HepG2 (cell line): Measurements from ENCODE around the gene NUDT1. TPM values are rescaled to one million over a fixed set of nuclear protein-coding genes. Genes with fewer than 3 reads are reported as not detected.

Source experiments
- ATAC-seq: fragments of 200-7000 bp; cut with Tn5 transposase; 3 replicates; pipeline ENCODE4 v1.9.1; 2020; ENCODE audit warnings: mild to moderate bottlenecking, moderate library complexity
- BruUV-seq: library from RNA; stranded (reverse); fragments of 400-500 nt; replicated peaks from 2 replicates; lab custom pipeline; 2021; lab: Mats Ljungman, UMichigan
- CTCF ChIA-PET: fragments of 300-600 bp; formaldehyde crosslinking; extraction: SDS; loops from one replicate; lab custom pipeline; 2021; ENCODE audit warnings: low total read pairs, inconsistent platforms, low intra/inter-chr PET ratio; lab: Yijun Ruan, JAX
- POLR2A ChIA-PET: fragments of 350-600 bp; sonication (Branson Sonifier 250); formaldehyde crosslinking; loops from one replicate; lab custom pipeline; 2020; ENCODE audit warnings: antibody characterized with exemption, inconsistent platforms; lab: Yijun Ruan, JAX
- DNase-seq: peaks from one replicate; pipeline ENCODE4 v3.0.0-alpha.2; 2015; ENCODE audit warnings: low spot score
- FAIRE-seq: peaks from 3 replicates; lab custom pipeline; 2011; peaks lifted over from hg19 to GRCh38; lab: Jason Lieb, UNC
- H2AFZ ChIP-seq: one replicate; pipeline ENCODE4 v1.6.1; 2011; ENCODE audit warnings: low read length, inconsistent platforms
- H3K27ac ChIP-seq: fragments of 300-600 bp; 3 replicates; pipeline ENCODE4 v1.8.0; 2011; ENCODE audit warnings: mixed run types, mild to moderate bottlenecking, mixed read lengths, low read length, inconsistent platforms; ENCODE audit not compliant: insufficient read depth; ENCODE audit errors: extremely low read length
- H3K27me3 ChIP-seq, 2 experiments: fragments of 200-600 bp in 1 of 2; 2 replicates in 1 of 2; 3 replicates in 1 of 2; pipeline versions ENCODE4 v1.6.0 to v1.8.0; 2011; ENCODE audit warnings: low read length in 2 of 2, mild to moderate bottlenecking in 2 of 2, moderate library complexity in 2 of 2, inconsistent platforms in 1 of 2; ENCODE audit not compliant: insufficient read depth in 2 of 2, control insufficient read depth in 1 of 2
- H3K36me3 ChIP-seq, 2 experiments: fragments of 200-600 bp in 1 of 2; replicated peaks in 1 of 2; 2 replicates in 1 of 2; 3 replicates in 1 of 2; pipeline versions ENCODE4 v1.5.1 to v1.8.0; 2011; ENCODE audit warnings: low read length in 2 of 2, inconsistent platforms in 1 of 2; ENCODE audit not compliant: insufficient read depth in 2 of 2, control insufficient read depth in 1 of 2
- H3K4me1 ChIP-seq: 2 replicates; pipeline ENCODE4 v1.5.1; 2012; ENCODE audit warnings: low read length, inconsistent platforms; ENCODE audit not compliant: insufficient read depth
- H3K4me2 ChIP-seq: 2 replicates; pipeline ENCODE4 v1.6.0; 2011; ENCODE audit warnings: low read depth, low read length, inconsistent platforms
- H3K4me3 ChIP-seq, 3 experiments: fragments of 200-600 bp in 1 of 3; sonication (generic), shearing (Covaris generic) in 1 of 3; replicated peaks in 1 of 3; 2 replicates each; pipeline ENCODE4 v1.5.1; 2011 to 2016; ENCODE audit warnings: low read length in 3 of 3, inconsistent platforms in 2 of 3, low read depth in 2 of 3, mild to moderate bottlenecking in 2 of 3, control low read depth in 1 of 3, mixed read lengths in 1 of 3; ENCODE audit not compliant: insufficient read depth in 1 of 3
- H3K79me2 ChIP-seq: one replicate; pipeline ENCODE4 v1.6.1; 2011; ENCODE audit warnings: low read length, inconsistent platforms; ENCODE audit not compliant: insufficient read depth
- H3K9ac ChIP-seq: 2 replicates; pipeline ENCODE4 v1.6.0; 2011; ENCODE audit warnings: mild to moderate bottlenecking, low read depth, low read length, inconsistent platforms; ENCODE audit not compliant: insufficient read depth
- H3K9me3 ChIP-seq: 2 replicates; pipeline ENCODE4 v1.5.1; 2012; ENCODE audit warnings: mild to moderate bottlenecking, low read length
- H4K20me1 ChIP-seq: 2 replicates; pipeline ENCODE4 v1.6.0; 2011; ENCODE audit warnings: inconsistent platforms, mild to moderate bottlenecking, low read length, moderate library complexity; ENCODE audit not compliant: insufficient read depth
- FOSL1 ChIP-seq: sonication (generic); formaldehyde crosslinking; IDR thresholded peaks from 2 replicates; pipeline ENCODE4 v1.9.0; 2021; ENCODE audit warnings: missing genetic modification reagents, borderline replicate concordance
- SAP130 ChIP-seq: IDR thresholded peaks from 2 replicates; pipeline ENCODE4 v1.6.1; 2016; ENCODE audit warnings: low read depth
- YEATS4 ChIP-seq: sonication (generic); formaldehyde crosslinking; IDR thresholded peaks from 2 replicates; pipeline ENCODE4 v1.4.0; 2020; ENCODE audit warnings: missing genetic modification reagents, borderline replicate concordance
- ZFP41 ChIP-seq: sonication (generic); formaldehyde crosslinking; IDR thresholded peaks from 2 replicates; pipeline ENCODE4 v1.4.0; 2020; ENCODE audit warnings: mild to moderate bottlenecking, missing genetic modification reagents, borderline replicate concordance
- ZNF318 ChIP-seq: sonication (generic); formaldehyde crosslinking; IDR thresholded peaks from 2 replicates; pipeline ENCODE4 v1.4.0; 2020; ENCODE audit warnings: mild to moderate bottlenecking, missing genetic modification reagents
- WGBS: methylation state at CpG from one replicate; pipeline ENCODE4 v1.1.6; 2017; ENCODE audit warnings: low lambda C conversion rate; 5-methylcytosine and 5-hydroxymethylcytosine counted together
- in situ Hi-C: cut with HindIII; loops from 2 replicates; pipeline ENCODE4 v1.10.0; 2017; ENCODE audit warnings: low pct_unique_long_range_greater_than_20kb; ENCODE audit not compliant: extremely low pct_ligation_motif_present
- intact Hi-C: fragments of 100-400 bp; cut with micrococcal nuclease; formaldehyde crosslinking; loops from one replicate; pipeline ENCODE4 v1.10.0; 2022; ENCODE audit not compliant: unreplicated experiment
- polyA plus RNA-seq, 8 experiments: library from polyadenylated mRNA; depleted of rRNA in 3 of 8; stranded (reverse) in 7 of 8; unstranded in 1 of 8; fragments of >200 nt; fragmentation: Illumina TruSeq in 4 of 8; extraction: Trizol in 4 of 8; gene quantifications; 2 replicates each; pipeline versions ENCODE4 v1.2.1 to v1.2.3, GENCODE V29; 2011 to 2016; ENCODE audit warnings: low read depth in 4 of 8, missing spikeins in 1 of 8, mixed read lengths in 1 of 8; ENCODE audit not compliant: insufficient read depth in 1 of 8
- total RNA-seq, 5 experiments: library from RNA; depleted of rRNA; stranded (reverse); fragments of >200 nt; fragmentation: Illumina TruSeq; extraction: Trizol; gene quantifications; 2 replicates each; pipeline ENCODE4 v1.2.3, GENCODE V29; 2016; ENCODE audit warnings: low read depth in 1 of 5

The NUDT1 gene
- total and polyA plus RNA-seq, 2 of the 13 experiments (the other 11 are each of a cell fraction or from before 2014, with no cell fraction given) = 9.1 to 26.8 TPM

GRCh38 chr7:2282185-2282751 lies 40.2 kb downstream of the NUDT1 start:
- H4K20me1 ChIP-seq = no peaks in the 10 kb centered on the region
- DNase-seq (no peak), ATAC-seq (no peak), FAIRE-seq (no peak)
- H3K9me3 ChIP-seq = no peaks in the 10 kb centered on the region
- in situ Hi-C loops = no loop called here
- no peak overlapping the region for H2AFZ ChIP-seq
- intact Hi-C loops = no loop called here
- BruUV-seq = no TSS peak
- H3K79me2 ChIP-seq = peaks cover 17% of the 10 kb centered on the region
- WGBS = 83% methylated on average over 13 of the region's 14 CpGs
- H3K4me1 ChIP-seq = peaks cover 42% of the 10 kb centered on the region
- no peak overlapping the region for H3K9ac ChIP-seq
- POLR2A ChIA-PET = no interaction called here
- TF ChIP-seq ZNF318 (CRISPR knock-in tag) (no peak), SAP130 (CRISPR knock-in tag) (no peak), ZFP41 (CRISPR knock-in tag) (no peak), FOSL1 (no peak), YEATS4 (CRISPR knock-in tag) (no peak)
- no peak overlapping the region for H3K4me2 ChIP-seq
- no peaks in the 10 kb centered on the region for H3K27me3 ChIP-seq
- CTCF ChIA-PET = no interaction called here
- no peak overlapping the region for H3K4me3 ChIP-seq
- H3K27ac ChIP-seq = no peak overlapping the region
- peaks cover 3 to 4% of the 10 kb centered on the region in 2 experiments; a peak in 2 of 5 replicates for H3K36me3 ChIP-seq
